Measurements from ENCODE around the gene PRDM2. TPM values are rescaled to one million over a fixed set of nuclear protein-coding genes. Genes with fewer than 3 reads are reported as not detected.

The PRDM2 gene
- total and polyA plus RNA-seq, 2 of the 13 experiments (the other 11 are each of a cell fraction or from before 2014, with no cell fraction given), result 4.0 to 6.5 TPM

- TF ChIP-seq GPBP1L1 (CRISPR knock-in tag; IDR thresholded peaks at IDR 0.05), result no peak
- no peak for TF ChIP-seq ZNF597 (CRISPR knock-in tag; IDR thresholded peaks at IDR 0.05)
- TF ChIP-seq NFATC3 (CRISPR knock-in tag; IDR thresholded peaks at IDR 0.05), result no peak
- TF ChIP-seq, protein P1, sequence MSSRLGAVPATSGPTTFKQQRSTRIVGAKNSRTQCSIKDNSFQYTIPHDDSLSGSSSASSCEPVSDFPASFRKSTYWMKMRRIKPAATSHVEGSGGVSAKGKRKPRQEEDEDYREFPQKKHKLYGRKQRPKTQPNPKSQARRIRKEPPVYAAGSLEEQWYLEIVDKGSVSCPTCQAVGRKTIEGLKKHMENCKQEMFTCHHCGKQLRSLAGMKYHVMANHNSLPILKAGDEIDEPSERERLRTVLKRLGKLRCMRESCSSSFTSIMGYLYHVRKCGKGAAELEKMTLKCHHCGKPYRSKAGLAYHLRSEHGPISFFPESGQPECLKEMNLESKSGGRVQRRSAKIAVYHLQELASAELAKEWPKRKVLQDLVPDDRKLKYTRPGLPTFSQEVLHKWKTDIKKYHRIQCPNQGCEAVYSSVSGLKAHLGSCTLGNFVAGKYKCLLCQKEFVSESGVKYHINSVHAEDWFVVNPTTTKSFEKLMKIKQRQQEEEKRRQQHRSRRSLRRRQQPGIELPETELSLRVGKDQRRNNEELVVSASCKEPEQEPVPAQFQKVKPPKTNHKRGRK (CRISPR knock-in tag; IDR thresholded peaks at IDR 0.05), result no peak
- no peak for TF ChIP-seq TCF12 (IDR thresholded peaks at IDR 0.05)
- TF ChIP-seq TCF12 (CRISPR knock-in tag; IDR thresholded peaks at IDR 0.05), result no peak
- no peak for TF ChIP-seq CBFB (CRISPR knock-in tag; IDR thresholded peaks at IDR 0.05)
- no peak for TF ChIP-seq ZNF496 (CRISPR knock-in tag; IDR thresholded peaks at IDR 0.05; ENCODE audit: insufficient replicate concordance)
- no peak for TF ChIP-seq ATRX (CRISPR knock-in tag; IDR thresholded peaks at IDR 0.05; ENCODE audit: borderline replicate concordance)
- no peak for TF ChIP-seq PCBP1 (IDR thresholded peaks at IDR 0.05; ENCODE audit: borderline replicate concordance, low read depth, low read length)
- TF ChIP-seq POLR2AphosphoS5 (IDR thresholded peaks at IDR 0.05; ENCODE audit: low read depth, low read length), result no peak
These were observed 33.7 kb downstream of the PRDM2 start (continued) for GRCh38 chr1:13733711-13734110.

Measured in HepG2 (cell line).